Uterus (tissue), 4 donors: ENCODE results near the gene ZFAND3. TPM values are rescaled to one million over a fixed set of nuclear protein-coding genes. Genes with fewer than 3 reads are reported as not detected.
"Not testable (repeated sequence)": the region's sequence is repeated elsewhere in the genome, so short reads cannot be mapped to it uniquely, and the experiment has no call there.

Experiments
- DNase-seq, 2 donors: peaks; one replicate each; pipeline ENCODE4 v3.0.0-alpha.2; 2019 to 2020
- H3K27ac ChIP-seq, 2 donors: fragments of 200-600 bp; sonication (generic); 1 replicate in 1 of 2; 2 replicates in 1 of 2; pipeline ENCODE4 v1.5.1; 2016 to 2018
- H3K27me3 ChIP-seq, 2 donors: fragments of 200-600 bp; sonication (generic); one replicate each; pipeline ENCODE4 v1.5.1; 2018 to 2019; ENCODE audit warnings: control low read depth in 1 of 2
- H3K36me3 ChIP-seq, 2 donors: fragments of 200-600 bp; sonication (generic); one replicate each; pipeline ENCODE4 v1.5.1; 2019; ENCODE audit warnings: control low read depth in 1 of 2
- H3K4me1 ChIP-seq, 2 donors: fragments of 200-600 bp; sonication (generic); one replicate each; pipeline ENCODE4 v1.5.1; 2018 to 2019; ENCODE audit warnings: control low read depth in 1 of 2
- H3K4me3 ChIP-seq, 2 donors: fragments of 200-600 bp; sonication (generic); 1 replicate in 1 of 2; 2 replicates in 1 of 2; pipeline ENCODE4 v1.5.1; 2018 to 2019; ENCODE audit warnings: mild to moderate bottlenecking in 1 of 2
- H3K9me3 ChIP-seq, 2 donors: fragments of 200-600 bp; sonication (generic); one replicate each; pipeline ENCODE4 v1.5.1; 2019; ENCODE audit warnings: control low read depth in 1 of 2
- POLR2A ChIP-seq, 2 donors: fragments of 450-650 bp; IDR thresholded peaks; one replicate each; pipeline ENCODE4 v1.6.1; 2016; ENCODE audit warnings: antibody characterized with exemption in 2 of 2, mild to moderate bottlenecking in 1 of 2, moderate library complexity in 1 of 2
- intact Hi-C: fragments of 100-400 bp; cut with DNase I; formaldehyde crosslinking; loops from one replicate; pipeline ENCODE4 v1.15.1; 2023; ENCODE audit warnings: low total_unique reads
- total RNA-seq, 4 donors: library from RNA; depleted of rRNA in 3 of 4; stranded (reverse); fragments of >200 nt in 3 of 4; gene quantifications; one replicate each; pipeline versions ENCODE4 v1.1.0 to v1.2.4, GENCODE V29; 2014 to 2023
- TF ChIP-seq, protein P1 (sequence below), 4 experiments: fragments of 200-600 bp in 2 of 4; fragments of 450-650 bp in 2 of 4; sonication (generic) in 2 of 4; IDR thresholded peaks; one replicate each; pipeline ENCODE4 v1.5.1; 2016 to 2019; ENCODE audit warnings: antibody characterized with exemption in 4 of 4, mild to moderate bottlenecking in 2 of 4, moderate library complexity in 1 of 4
- donor health status: DM: yes; HTN: yes; CAD: no.

The ZFAND3 gene
- total RNA-seq, 4 donors from 2014 or later, result 5.0 to 81.9 (median 54.6) TPM

DNA sequence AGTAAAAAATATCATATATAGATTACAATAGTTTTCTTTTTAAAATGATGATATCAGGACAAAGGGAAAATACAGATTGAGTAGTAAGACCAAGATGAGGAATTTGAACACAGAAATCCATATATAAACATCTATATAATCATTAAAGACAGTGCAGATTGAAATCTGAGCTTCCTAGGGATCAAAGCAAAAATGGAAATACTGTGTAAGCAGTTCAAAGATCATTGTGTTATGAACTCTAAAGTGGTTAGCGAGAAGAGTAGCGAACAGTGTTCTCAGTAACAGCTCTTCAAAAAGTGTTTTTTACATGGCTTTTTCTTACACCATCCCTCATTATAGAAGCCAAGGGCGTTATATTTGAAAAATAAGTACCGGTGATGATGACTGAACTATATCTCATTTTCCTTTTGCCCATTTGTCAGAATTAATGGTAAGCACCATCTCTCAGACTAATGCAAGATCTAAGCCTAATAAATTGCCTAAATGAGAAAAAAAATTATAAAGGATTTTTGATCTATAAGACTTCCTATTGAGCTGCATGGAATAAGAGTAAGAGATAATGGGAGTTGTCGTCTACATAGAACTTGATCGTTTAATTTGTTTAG is 226.3 kb downstream of the ZFAND3 start:
- Histone ChIP-seq H3K27me3 (no peaks in the 10 kb centered on the region), H3K27ac (no peak overlapping the region), H3K36me3 (no peaks in the 10 kb centered on the region), H3K9me3 (no peaks in the 10 kb centered on the region), H3K4me1 (no peaks in the 10 kb centered on the region), H3K4me3 (no peak overlapping the region)
- no peak for DNase-seq
- no peak for TF ChIP-seq POLR2A (IDR thresholded peaks at IDR 0.05)
- TF ChIP-seq, protein P1, sequence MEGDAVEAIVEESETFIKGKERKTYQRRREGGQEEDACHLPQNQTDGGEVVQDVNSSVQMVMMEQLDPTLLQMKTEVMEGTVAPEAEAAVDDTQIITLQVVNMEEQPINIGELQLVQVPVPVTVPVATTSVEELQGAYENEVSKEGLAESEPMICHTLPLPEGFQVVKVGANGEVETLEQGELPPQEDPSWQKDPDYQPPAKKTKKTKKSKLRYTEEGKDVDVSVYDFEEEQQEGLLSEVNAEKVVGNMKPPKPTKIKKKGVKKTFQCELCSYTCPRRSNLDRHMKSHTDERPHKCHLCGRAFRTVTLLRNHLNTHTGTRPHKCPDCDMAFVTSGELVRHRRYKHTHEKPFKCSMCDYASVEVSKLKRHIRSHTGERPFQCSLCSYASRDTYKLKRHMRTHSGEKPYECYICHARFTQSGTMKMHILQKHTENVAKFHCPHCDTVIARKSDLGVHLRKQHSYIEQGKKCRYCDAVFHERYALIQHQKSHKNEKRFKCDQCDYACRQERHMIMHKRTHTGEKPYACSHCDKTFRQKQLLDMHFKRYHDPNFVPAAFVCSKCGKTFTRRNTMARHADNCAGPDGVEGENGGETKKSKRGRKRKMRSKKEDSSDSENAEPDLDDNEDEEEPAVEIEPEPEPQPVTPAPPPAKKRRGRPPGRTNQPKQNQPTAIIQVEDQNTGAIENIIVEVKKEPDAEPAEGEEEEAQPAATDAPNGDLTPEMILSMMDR (IDR thresholded peaks at IDR 0.05), result no peak
- intact Hi-C loops, result no loop called here

DNA sequence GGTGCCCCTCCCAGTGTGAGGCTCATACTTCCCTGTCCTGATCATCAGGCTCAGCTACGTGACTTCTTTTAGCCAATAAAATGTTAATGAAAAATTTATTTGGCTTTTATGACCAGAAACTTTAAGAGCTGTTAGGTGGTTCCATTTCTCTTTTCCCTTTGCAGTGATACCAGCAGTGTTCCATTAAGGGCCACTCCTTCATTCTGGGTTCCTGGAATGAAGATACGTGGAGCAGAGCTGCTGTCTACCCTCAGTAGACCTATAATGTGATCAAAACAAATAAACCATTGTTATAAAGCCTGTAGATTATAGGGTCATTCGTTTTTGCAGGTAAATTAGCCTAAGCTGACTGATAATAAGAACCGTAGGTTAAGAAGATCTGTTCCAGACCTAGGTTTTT is 228.0 kb downstream of the ZFAND3 start:
- no peak overlapping the region for H3K4me3 ChIP-seq
- no peaks in the 10 kb centered on the region for H3K4me1 ChIP-seq
- TF ChIP-seq POLR2A (IDR thresholded peaks at IDR 0.05), result no peak
- TF ChIP-seq, protein P1 (IDR thresholded peaks at IDR 0.05), result no peak
- H3K27ac ChIP-seq, result no peak overlapping the region
- H3K27me3 ChIP-seq, result no peaks in the 10 kb centered on the region
- no peaks in the 10 kb centered on the region for H3K9me3 ChIP-seq
- DNase-seq, result no peak
- H3K36me3 ChIP-seq, result no peaks in the 10 kb centered on the region
- intact Hi-C loops, result no loop called here

DNA sequence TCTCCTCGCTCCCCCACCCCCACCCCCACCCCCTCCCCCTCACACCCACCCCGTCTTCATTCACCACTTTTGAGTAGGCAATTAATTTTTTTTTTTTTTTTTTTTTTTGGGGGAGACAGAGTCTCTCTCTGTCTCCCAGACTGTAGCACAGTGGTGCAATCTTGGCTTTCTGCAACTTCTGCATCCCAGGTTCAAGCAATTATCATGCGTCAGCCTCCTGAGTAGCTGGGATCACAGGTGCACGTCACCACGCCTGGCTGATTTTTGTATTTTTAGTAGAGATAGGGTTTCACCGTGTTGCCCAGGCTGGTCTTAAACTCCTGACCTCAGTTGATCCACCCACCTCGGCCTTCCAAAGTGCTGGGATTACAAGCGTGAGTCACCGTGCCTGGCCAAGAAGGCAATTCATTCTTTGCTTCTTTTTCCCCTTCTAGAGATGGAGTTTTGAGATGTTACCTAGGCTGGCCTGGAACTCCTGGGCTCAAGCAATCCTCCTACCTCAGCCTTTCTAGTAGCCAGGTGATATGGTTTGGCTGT is 230.4 kb downstream of the ZFAND3 start:
- H3K9me3 ChIP-seq, H3K36me3 ChIP-seq, DNase-seq, intact Hi-C loops, H3K27me3 ChIP-seq, H3K4me1 ChIP-seq, H3K4me3 ChIP-seq, H3K27ac ChIP-seq: not testable (repeated sequence)

DNA sequence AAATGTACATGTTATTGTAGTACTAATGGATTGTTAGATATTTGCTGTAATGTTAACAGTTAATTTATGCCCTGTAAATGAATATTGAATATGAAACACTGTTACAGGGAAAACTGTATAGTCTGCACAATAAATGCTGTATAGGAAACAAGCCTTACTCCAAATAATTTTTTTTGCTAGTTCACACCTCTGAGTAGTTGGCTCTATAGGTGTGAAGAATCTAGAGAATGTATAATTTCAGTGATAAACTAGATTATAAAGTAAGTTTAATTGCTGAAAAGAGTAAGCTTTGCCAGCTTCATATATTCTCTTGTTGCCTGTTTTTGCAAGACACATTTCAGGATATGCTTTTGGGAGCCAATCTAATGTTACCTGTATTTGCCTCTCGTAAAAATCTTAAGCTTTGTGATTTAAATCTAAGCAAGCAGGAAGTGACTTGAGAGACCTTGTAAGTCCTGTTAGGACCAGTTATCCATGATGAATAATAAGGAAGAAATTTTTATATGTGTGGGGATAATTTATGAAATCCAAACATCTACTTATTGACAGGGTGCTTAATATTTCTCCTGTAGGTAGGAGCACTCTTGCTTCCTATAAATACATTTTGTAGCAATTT is 232.4 kb downstream of the ZFAND3 start:
- no peaks in the 10 kb centered on the region for H3K27me3 ChIP-seq
- H3K4me1 ChIP-seq, result no peaks in the 10 kb centered on the region
- no peak for TF ChIP-seq POLR2A (IDR thresholded peaks at IDR 0.05)
- TF ChIP-seq, protein P1 (IDR thresholded peaks at IDR 0.05), result no peak
- no peak overlapping the region for H3K4me3 ChIP-seq
- intact Hi-C loops, result no loop called here
- no peaks in the 10 kb centered on the region for H3K36me3 ChIP-seq
- H3K27ac ChIP-seq, result no peak overlapping the region
- no peaks in the 10 kb centered on the region for H3K9me3 ChIP-seq
- DNase-seq, result no peak

GRCh38 chr6:38054527-38055202 is 235.1 kb downstream of the ZFAND3 start:
- no peaks in the 10 kb centered on the region for H3K4me1 ChIP-seq
- intact Hi-C loops, result no loop called here
- TF ChIP-seq POLR2A (IDR thresholded peaks at IDR 0.05), result no peak
- TF ChIP-seq, protein P1 (IDR thresholded peaks at IDR 0.05), result no peak
- H3K36me3 ChIP-seq, result no peaks in the 10 kb centered on the region
- no peak for DNase-seq
- H3K9me3 ChIP-seq, result no peaks in the 10 kb centered on the region
- no peak overlapping the region for H3K27ac ChIP-seq
- no peak overlapping the region for H3K4me3 ChIP-seq
- H3K27me3 ChIP-seq, result no peaks in the 10 kb centered on the region
